B cell (primary cell): ENCODE results near the gene TRIM38.

Source experiments
- CTCF ChIP-seq: fragments of 200-600 bp; IDR thresholded peaks from one replicate; pipeline ENCODE4 v1.8.0; 2022; ENCODE audit warnings: antibody characterized with exemption, mild to moderate bottlenecking
- EZH2 ChIP-seq: IDR thresholded peaks from 2 replicates; pipeline ENCODE4 v1.6.1; 2012; ENCODE audit warnings: borderline replicate concordance, low read depth, mild to moderate bottlenecking, moderate library complexity, low read length; ENCODE audit not compliant: insufficient read depth, poor library complexity, severe bottlenecking

- TF ChIP-seq CTCF: no peak
- TF ChIP-seq EZH2: no peak
Measured at GRCh38 chr6:25956226-25956625, 6.4 kb upstream of the TRIM38 start.
